ENCODE results near the gene STAMBP. TPM values are rescaled to one million over a fixed set of nuclear protein-coding genes. Genes with fewer than 3 reads are reported as not detected.

Gene STAMBP
- total RNA-seq, 1 donor from 2014 or later = 46.0 TPM

Other genes with a start within 250 kb of the STAMBP start
- not detected for gene NAT8, start 186.5 kb upstream of the STAMBP start, total RNA-seq
- 28.1 TPM for gene TPRKB, start 91.6 kb upstream of the STAMBP start, total RNA-seq
- 25.7 TPM for gene DUSP11, start 48.9 kb upstream of the STAMBP start, total RNA-seq
- gene C2orf78, start 44.8 kb upstream of the STAMBP start, total RNA-seq = not detected
- 918 TPM for gene ACTG2, start 64.0 kb downstream of the STAMBP start, total RNA-seq
- gene DGUOK, start 97.9 kb downstream of the STAMBP start, total RNA-seq = 63.3 TPM
- 28.7 TPM for gene TET3, start 155.9 kb downstream of the STAMBP start, total RNA-seq

All from ureter (tissue), 1 donor.